HL-60 (cell line): ENCODE results near the gene NDUFS1.
"Not testable (repeated sequence)": the region's sequence is repeated elsewhere in the genome, so short reads cannot be mapped to it uniquely, and the experiment has no call there.

Experiments used
- DNase-seq, 2 experiments: peaks; one replicate each; pipeline ENCODE4 v3.0.0-alpha.2; 2010 to 2020; ENCODE audit warnings: low read depth in 1 of 2, low spot score in 1 of 2
- H3K27ac ChIP-seq: fragments of 250-450 bp; sonication (Bioruptor Pico); replicated peaks from 2 replicates; pipeline ENCODE4 v1.5.1; 2020; ENCODE audit warnings: mild to moderate bottlenecking, moderate library complexity
- H3K27me3 ChIP-seq: fragments of 250-450 bp; sonication (Bioruptor Pico); 2 replicates; pipeline ENCODE4 v1.5.1; 2021; ENCODE audit warnings: mild to moderate bottlenecking, moderate library complexity; ENCODE audit not compliant: insufficient read depth, poor library complexity, severe bottlenecking
- H3K4me3 ChIP-seq: replicated peaks from 2 replicates; pipeline ENCODE4 v1.5.1; 2011; ENCODE audit warnings: mild to moderate bottlenecking, control low read depth, low read length; ENCODE audit not compliant: insufficient read depth
- CTCF ChIP-seq: IDR thresholded peaks from one replicate; pipeline ENCODE4 v1.5.1; 2011; ENCODE audit warnings: low read length, control low read depth, inconsistent platforms; ENCODE audit not compliant: insufficient read depth
- GABPA ChIP-seq: IDR thresholded peaks from 2 replicates; pipeline ENCODE4 v1.6.1; 2012; ENCODE audit warnings: low read depth
- POLR2AphosphoS5 ChIP-seq: IDR thresholded peaks from 2 replicates; pipeline ENCODE4 v1.6.1; 2012; ENCODE audit warnings: low read depth
- REST ChIP-seq: IDR thresholded peaks from 2 replicates; pipeline ENCODE4 v1.6.1; 2012; ENCODE audit warnings: low read depth; ENCODE audit not compliant: insufficient replicate concordance
- SPI1 ChIP-seq: IDR thresholded peaks from 2 replicates; pipeline ENCODE4 v1.6.1; 2012; ENCODE audit warnings: low read depth, mild to moderate bottlenecking, borderline replicate concordance

NDUFS1 gene

GRCh38 chr2:206189691-206190090, 30.4 kb upstream of the NDUFS1 start:
- H3K4me3 ChIP-seq: no peak overlapping the region
- TF ChIP-seq SPI1 (no peak), REST (no peak), CTCF (no peak), GABPA (no peak), POLR2AphosphoS5 (no peak)
- no peak for DNase-seq
- H3K27me3 ChIP-seq: no peaks in the 10 kb centered on the region
- H3K27ac ChIP-seq: no peak overlapping the region

GRCh38 chr2:206181526-206181925, 22.3 kb upstream of the NDUFS1 start:
- not testable (repeated sequence) for DNase-seq, H3K27me3 ChIP-seq, H3K4me3 ChIP-seq, H3K27ac ChIP-seq

- TF ChIP-seq CTCF (no peak), GABPA (no peak), REST (no peak), POLR2AphosphoS5 (no peak), SPI1 (no peak)
- no peak for DNase-seq
- H3K27me3 ChIP-seq: no peaks in the 10 kb centered on the region
- no peak overlapping the region for H3K4me3 ChIP-seq
- H3K27ac ChIP-seq: no peak overlapping the region
These were observed 17.7 kb upstream of the NDUFS1 start for GRCh38 chr2:206176901-206177300.

GRCh38 chr2:206176121-206176520, 16.9 kb upstream of the NDUFS1 start:
- DNase-seq: no peak
- TF ChIP-seq CTCF (no peak), GABPA (no peak), POLR2AphosphoS5 (no peak), REST (no peak), SPI1 (no peak)

More at GRCh38 chr2:206176121-206176520, 16.9 kb upstream of the NDUFS1 start:
- Histone ChIP-seq H3K27ac (no peak overlapping the region), H3K27me3 (no peaks in the 10 kb centered on the region), H3K4me3 (no peak overlapping the region)
